ENCODE measurements around the gene THRA.
"Not testable (repeated sequence)": the region's sequence is repeated elsewhere in the genome, so short reads cannot be mapped to it uniquely, and the experiment has no call there.

THRA gene

GRCh38 chr17:40121181-40122135, 58.7 kb downstream of the THRA start, which contains the start of gene MSL1:
Gene MSL1 (plus strand): TSS chr17:40121971. CDS start chr17:40122613, 642 bp downstream.
- peak; percentile 86 for DNase-seq

GRCh38 chr17:40122136-40122998, 59.6 kb downstream of the THRA start:
- no peak for DNase-seq

DNA sequence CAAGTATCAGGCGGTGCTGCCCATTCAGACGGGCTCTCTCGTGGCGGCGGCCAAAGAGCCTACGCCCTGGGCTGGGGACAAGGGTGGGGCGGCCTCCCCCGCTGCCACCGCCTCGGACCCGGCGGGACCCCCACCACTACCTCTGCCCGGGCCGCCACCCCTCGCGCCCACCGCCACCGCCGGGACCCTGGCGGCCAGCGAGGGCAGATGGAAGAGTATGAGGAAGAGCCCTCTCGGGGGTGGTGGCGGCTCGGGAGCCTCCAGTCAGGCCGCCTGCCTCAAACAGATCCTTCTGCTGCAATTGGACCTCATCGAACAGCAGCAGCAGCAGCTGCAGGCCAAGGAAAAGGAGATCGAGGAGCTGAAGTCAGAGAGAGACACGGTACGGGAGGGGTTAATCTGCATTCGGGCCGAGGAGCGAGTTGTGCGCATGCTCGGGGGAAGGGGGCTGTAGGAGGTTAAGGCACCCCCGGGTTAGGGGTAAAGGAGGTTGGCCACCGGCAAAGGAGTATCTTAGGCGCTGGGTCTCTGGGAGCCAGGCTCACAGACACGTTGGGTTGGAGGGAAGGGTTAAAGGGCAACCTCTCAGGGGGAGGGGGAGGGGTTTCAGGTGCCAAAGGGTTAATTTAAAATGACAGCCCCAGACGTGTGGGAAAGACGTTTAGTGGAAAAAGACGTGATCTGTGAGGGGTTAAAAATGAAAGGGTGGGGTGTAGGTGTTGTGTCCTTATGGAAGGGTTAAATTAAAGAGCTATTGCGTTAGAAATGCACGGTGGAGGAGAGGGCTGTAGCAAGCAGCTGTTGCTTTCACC, 60.4 kb downstream of the THRA start:
- peak; percentile 44 for DNase-seq

DNA sequence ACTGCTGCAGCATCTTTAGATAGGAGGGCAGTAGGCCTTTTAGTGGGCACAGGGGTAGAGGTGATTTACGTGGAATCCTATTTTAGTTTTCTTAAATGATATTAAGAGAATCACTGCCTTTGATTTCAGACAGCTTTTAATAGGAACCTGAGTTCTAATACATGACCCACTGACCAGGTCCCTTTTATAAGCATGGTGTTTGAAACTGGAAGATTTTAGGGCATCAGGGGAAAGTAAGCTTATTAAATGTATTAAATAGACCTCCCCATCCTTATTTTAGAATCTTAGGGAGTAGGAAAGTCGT, 61.0 kb downstream of the THRA start:
- DNase-seq = no peak

GRCh38 chr17:40124279-40125141, 61.7 kb downstream of the THRA start:
- no peak for DNase-seq

- DNase-seq = no peak
These were observed 66.7 kb downstream of the THRA start for GRCh38 chr17:40129498-40129897.

DNA sequence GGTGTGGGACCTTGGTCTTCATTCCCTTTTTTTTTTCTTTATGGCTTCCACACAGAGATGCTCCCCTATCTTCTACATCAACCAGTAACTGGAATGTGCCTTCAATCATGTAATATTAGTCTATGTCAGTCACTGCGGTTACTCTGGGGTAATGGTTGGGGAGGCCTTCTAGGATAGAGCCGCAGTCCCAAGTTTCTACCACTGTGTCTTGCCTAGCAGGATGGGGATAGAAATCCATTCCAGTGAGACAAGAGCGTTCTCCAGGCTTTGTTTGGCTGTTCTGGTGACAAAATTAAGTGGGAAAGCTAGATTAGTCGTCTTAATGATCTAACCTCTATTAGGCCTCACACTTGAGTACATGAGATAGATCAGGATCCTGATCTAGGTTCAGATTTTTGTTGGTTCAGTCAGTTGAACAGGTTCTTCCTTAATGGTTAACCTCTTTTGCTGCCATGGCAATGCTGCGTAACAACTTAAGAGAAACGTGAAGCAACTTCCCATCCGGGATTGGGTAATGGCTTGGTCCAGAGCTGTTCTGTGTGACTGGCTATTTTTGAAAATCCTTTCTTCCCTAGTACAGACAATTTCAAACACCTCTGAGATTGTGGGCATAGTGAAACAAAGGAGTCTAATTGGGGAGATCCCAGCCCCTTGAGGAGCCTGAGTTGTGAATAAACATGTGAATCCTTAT, 67.7 kb downstream of the THRA start:
- DNase-seq = peak; percentile 55

- DNase-seq = no peak
These were observed 71.4 kb downstream of the THRA start for GRCh38 chr17:40134184-40134583.

GRCh38 chr17:40135817-40136216, 73.1 kb downstream of the THRA start:
- no peak for DNase-seq

GRCh38 chr17:40139566-40140058, 76.8 kb downstream of the THRA start:
- DNase-seq = no peak

DNA sequence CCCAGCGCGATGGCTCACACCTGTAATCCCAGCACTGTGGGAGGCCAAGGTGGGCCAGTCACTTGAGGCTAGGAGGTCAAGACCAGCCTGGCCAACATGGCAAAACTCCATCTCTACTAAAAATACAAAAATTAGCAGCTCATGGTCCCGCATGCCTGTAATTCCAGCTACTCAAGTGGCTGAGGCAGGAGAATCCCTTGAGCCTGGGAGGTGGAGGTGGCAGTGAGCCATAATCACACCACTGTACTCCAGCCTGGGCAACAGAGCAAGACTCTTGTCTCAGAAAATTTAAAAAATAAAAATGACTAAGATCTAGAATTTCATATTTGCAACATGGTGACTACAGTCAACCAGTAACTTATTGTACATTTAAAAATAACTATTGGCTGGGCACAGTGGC, 80.4 kb downstream of the THRA start:
- DNase-seq = not testable (repeated sequence)

All from CD4-positive, alpha-beta T cell treated with Interferon gamma for 1 hour (primary cell).